SU-DHL-6 (cell line): Measurements from ENCODE around the gene AK1.
A peak's percentile ranks its signal among the peaks of the same experiment; 100 is the strongest.

Source experiments
- H2AFZ ChIP-seq: fragments of 200-600 bp; sonication (generic); 2 replicates; pipeline ENCODE4 v1.6.1; 2014; ENCODE audit warnings: low read depth, mild to moderate bottlenecking, moderate library complexity, mixed read lengths, antibody characterized with exemption, low read length; ENCODE audit not compliant: severe bottlenecking
- H3F3A ChIP-seq: fragments of 200-600 bp; shearing (Covaris generic); 2 replicates; pipeline ENCODE4 v1.6.0; 2016; ENCODE audit warnings: antibody characterized with exemption, mild to moderate bottlenecking; ENCODE audit not compliant: insufficient read depth
- H3K27ac ChIP-seq: fragments of 200-600 bp; sonication (generic); 2 replicates; pipeline ENCODE4 v1.5.1; 2016; ENCODE audit warnings: low read depth, mild to moderate bottlenecking, low read length, moderate library complexity, mixed read lengths
- H3K27me3 ChIP-seq: fragments of 200-600 bp; sonication (generic), shearing (Covaris generic); 2 replicates; pipeline ENCODE4 v1.6.0; 2014; ENCODE audit warnings: mild to moderate bottlenecking, low read length
- H3K36me3 ChIP-seq: fragments of 200-600 bp; sonication (generic); 2 replicates; pipeline ENCODE4 v1.6.1; 2014; ENCODE audit warnings: mild to moderate bottlenecking, low read length, mixed read lengths
- H3K4me2 ChIP-seq: fragments of 300-600, 200-600 bp; shearing (Covaris generic), sonication (generic); 2 replicates; pipeline ENCODE4 v1.6.0; 2014; ENCODE audit warnings: low read length, low read depth, mild to moderate bottlenecking; ENCODE audit not compliant: poor library complexity, severe bottlenecking
- H3K4me3 ChIP-seq: fragments of 200-600 bp; sonication (generic); 2 replicates; pipeline ENCODE4 v1.5.1; 2014; ENCODE audit warnings: antibody characterized with exemption, low read length, mild to moderate bottlenecking, mixed read lengths; ENCODE audit not compliant: insufficient read depth, poor library complexity, severe bottlenecking
- H3K79me2 ChIP-seq: fragments of 200-600 bp; sonication (generic); 2 replicates; pipeline ENCODE4 v1.6.1; 2014; ENCODE audit warnings: mild to moderate bottlenecking, low read length, moderate library complexity; ENCODE audit not compliant: insufficient read depth
- H3K9ac ChIP-seq: fragments of 200-600 bp; sonication (generic); 2 replicates; pipeline ENCODE4 v1.7.0; 2014; ENCODE audit warnings: mild to moderate bottlenecking, low read length
- H3K9me2 ChIP-seq: fragments of 200-600 bp; sonication (generic); replicated peaks from 2 replicates; pipeline ENCODE4 v1.6.1; 2014; ENCODE audit warnings: low read length; ENCODE audit not compliant: insufficient read depth
- H3K9me3 ChIP-seq: fragments of 200-600 bp; sonication (generic); 2 replicates; pipeline ENCODE4 v1.6.1; 2014; ENCODE audit warnings: low read length, mixed read lengths; ENCODE audit not compliant: insufficient read depth
- H4K20me1 ChIP-seq: fragments of 200-600 bp; sonication (generic); 2 replicates; pipeline ENCODE4 v1.6.1; 2014; ENCODE audit warnings: low read depth, mild to moderate bottlenecking, antibody characterized with exemption, low read length, moderate library complexity, mixed read lengths
- EZH2phosphoT487 ChIP-seq: fragments of 200-600 bp; sonication (generic), shearing (Covaris generic); conservative IDR thresholded peaks from 2 replicates; pipeline ENCODE4 v1.6.1; 2018; ENCODE audit warnings: mild to moderate bottlenecking, antibody characterized with exemption, low read length, moderate library complexity, mixed read lengths
- TF ChIP-seq, protein P1 (sequence below): fragments of 200-600 bp; sonication (generic); IDR thresholded peaks from one replicate; pipeline ENCODE4 v1.5.1; 2017; ENCODE audit warnings: antibody characterized with exemption, mild to moderate bottlenecking, low read length, moderate library complexity; ENCODE audit not compliant: insufficient read depth, poor library complexity, severe bottlenecking

Gene AK1

DNA sequence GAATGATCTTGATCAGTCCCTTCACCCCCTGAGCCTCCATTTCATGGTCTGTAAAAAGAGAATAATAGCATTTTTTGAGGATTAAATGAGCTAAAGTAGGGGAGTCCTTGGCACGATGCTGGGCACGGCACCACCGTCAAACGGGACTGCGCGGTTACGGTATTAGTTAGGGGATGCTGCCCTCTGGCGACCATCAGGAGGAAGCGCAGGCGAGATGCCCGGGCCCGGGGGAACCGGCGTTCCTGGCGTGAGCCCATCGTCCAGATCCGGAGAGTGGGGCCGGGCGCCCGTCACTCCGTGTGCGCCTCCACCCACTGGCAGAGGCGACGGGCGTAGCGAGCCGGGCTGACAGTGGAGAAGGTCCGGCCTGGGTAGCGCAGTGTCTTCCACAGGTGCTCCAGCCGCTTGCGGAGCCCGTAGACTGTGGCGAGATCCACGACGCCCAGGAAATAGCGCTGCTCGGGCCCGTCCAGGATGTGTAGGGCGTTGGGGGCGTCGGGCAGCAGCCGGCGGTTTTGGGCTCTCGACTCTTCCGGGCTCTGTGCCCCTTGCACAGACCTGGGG, 44.2 kb upstream of the AK1 start:
- Histone ChIP-seq H3K9me2 (no peaks in the 10 kb centered on the region), H3F3A (0 out of 2 replicates have a peak, but pooled peaks cover 4% of the 10 kb centered on the region), H3K27ac (no peak overlapping the region), H3K4me2 (no peak overlapping the region), H4K20me1 (no peaks in the 10 kb centered on the region), H3K27me3 (no peaks in the 10 kb centered on the region), H3K79me2 (no peaks in the 10 kb centered on the region), H3K9me3 (no peaks in the 10 kb centered on the region), H3K9ac (no peak overlapping the region), H3K36me3 (no peaks in the 10 kb centered on the region), H3K4me3 (no peak overlapping the region), H2AFZ (no peak overlapping the region)
- TF ChIP-seq, protein P1, sequence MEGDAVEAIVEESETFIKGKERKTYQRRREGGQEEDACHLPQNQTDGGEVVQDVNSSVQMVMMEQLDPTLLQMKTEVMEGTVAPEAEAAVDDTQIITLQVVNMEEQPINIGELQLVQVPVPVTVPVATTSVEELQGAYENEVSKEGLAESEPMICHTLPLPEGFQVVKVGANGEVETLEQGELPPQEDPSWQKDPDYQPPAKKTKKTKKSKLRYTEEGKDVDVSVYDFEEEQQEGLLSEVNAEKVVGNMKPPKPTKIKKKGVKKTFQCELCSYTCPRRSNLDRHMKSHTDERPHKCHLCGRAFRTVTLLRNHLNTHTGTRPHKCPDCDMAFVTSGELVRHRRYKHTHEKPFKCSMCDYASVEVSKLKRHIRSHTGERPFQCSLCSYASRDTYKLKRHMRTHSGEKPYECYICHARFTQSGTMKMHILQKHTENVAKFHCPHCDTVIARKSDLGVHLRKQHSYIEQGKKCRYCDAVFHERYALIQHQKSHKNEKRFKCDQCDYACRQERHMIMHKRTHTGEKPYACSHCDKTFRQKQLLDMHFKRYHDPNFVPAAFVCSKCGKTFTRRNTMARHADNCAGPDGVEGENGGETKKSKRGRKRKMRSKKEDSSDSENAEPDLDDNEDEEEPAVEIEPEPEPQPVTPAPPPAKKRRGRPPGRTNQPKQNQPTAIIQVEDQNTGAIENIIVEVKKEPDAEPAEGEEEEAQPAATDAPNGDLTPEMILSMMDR = peak; percentile 73
- no peak for TF ChIP-seq EZH2phosphoT487

DNA sequence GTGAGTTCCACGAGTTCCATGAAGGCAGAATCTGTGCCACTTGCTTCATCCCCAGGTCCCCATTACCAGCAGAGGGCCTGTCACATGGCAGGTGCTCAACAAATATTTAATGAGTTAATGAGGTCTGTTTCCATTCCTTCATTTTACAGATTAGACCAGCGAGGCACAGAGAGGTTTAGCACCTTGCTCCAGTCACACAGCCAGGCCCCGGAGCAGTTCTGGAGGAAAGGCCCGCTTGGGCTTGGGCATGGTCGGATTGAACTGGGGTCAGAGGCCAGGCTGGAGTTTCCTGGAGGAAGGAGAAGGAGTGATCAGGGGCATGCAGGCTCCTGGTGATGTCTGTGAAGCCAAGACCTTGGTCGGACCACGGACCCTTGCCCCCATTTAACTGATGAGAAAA, 43.3 kb upstream of the AK1 start:
- no peaks in the 10 kb centered on the region for H4K20me1 ChIP-seq
- no peaks in the 10 kb centered on the region for H3K27me3 ChIP-seq
- H3K4me2 ChIP-seq = no peak overlapping the region
- 0 out of 2 replicates have a peak, but pooled peaks cover 8% of the 10 kb centered on the region for H3F3A ChIP-seq
- no peaks in the 10 kb centered on the region for H3K36me3 ChIP-seq
- no peak overlapping the region for H3K4me3 ChIP-seq
- H3K9me2 ChIP-seq = no peaks in the 10 kb centered on the region
- no peak overlapping the region for H3K27ac ChIP-seq
- no peak overlapping the region for H3K9ac ChIP-seq
- TF ChIP-seq, protein P1 = no peak
- no peak for TF ChIP-seq EZH2phosphoT487
- H3K79me2 ChIP-seq = no peaks in the 10 kb centered on the region
- no peak overlapping the region for H2AFZ ChIP-seq
- no peaks in the 10 kb centered on the region for H3K9me3 ChIP-seq

DNA sequence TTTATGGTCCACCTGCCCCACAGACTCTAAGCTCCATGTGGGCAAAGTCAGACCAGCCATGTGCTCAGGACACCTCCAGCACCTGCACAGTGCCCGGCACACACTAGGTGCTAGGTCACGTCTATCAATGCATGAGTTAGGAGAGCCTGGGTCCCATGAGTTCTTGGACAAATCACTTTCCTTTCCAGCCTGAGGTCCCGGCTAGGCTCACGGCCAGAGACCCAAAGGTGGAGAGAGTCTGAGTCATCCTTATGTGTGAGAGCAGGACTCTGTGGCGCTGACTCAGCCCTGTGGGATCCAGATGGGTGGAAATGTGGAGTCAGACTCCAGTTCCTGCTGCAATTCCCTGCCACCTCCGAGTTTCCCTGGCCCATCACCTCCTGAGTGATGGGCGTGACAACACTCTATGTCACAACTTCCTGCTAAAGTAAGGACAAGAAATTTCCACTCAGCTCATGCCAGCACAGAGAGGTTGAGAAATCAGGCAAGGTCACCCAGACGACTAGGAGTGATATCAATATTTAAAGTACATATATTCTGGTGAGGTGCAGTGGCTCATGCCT, 41.9 kb upstream of the AK1 start:
- Histone ChIP-seq H3K79me2 (no peaks in the 10 kb centered on the region), H3F3A (peaks cover 19% of the 10 kb centered on the region), H3K9me2 (no peaks in the 10 kb centered on the region), H3K27me3 (no peaks in the 10 kb centered on the region), H3K9me3 (no peaks in the 10 kb centered on the region), H3K9ac (no peak overlapping the region), H2AFZ (no peak overlapping the region), H3K36me3 (no peaks in the 10 kb centered on the region), H3K4me3 (no peak overlapping the region), H4K20me1 (no peaks in the 10 kb centered on the region), H3K4me2 (no peak overlapping the region), H3K27ac (no peak overlapping the region)
- TF ChIP-seq EZH2phosphoT487 = no peak
- TF ChIP-seq, protein P1 = no peak
